NCI-H748 (cell line): Measurements from ENCODE around the gene ATP2C2.
A peak's percentile ranks its signal among the peaks of the same experiment; 100 is the strongest.
"Not testable (repeated sequence)": the region's sequence is repeated elsewhere in the genome, so short reads cannot be mapped to it uniquely, and the experiment has no call there.

Experiments used
- DNase-seq: peaks from one replicate; lab custom pipeline; 2025; ENCODE audit not compliant: unreplicated experiment; lab: John Stamatoyannopoulos, UW

ATP2C2 gene

DNA sequence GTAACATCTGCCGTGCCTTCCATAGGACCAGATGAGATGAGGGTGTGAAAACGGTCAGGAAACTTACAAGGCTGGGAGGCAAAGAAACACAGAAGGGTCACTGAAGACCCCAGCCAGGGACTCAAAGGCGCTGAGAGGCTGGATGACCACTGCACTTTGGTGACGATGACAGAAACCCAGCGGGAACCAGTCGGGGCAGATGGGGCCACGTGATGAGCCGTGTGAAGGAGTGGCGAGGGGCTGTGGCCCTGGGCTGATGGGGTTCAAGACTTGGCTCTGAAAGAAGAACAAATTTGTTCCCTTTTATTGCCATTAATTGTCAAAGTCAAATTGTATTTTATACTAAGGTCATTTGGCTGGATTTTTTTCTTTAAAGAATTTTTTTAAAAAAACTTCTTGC lies 28.6 kb upstream of the ATP2C2 start:
- no peak for DNase-seq

DNA sequence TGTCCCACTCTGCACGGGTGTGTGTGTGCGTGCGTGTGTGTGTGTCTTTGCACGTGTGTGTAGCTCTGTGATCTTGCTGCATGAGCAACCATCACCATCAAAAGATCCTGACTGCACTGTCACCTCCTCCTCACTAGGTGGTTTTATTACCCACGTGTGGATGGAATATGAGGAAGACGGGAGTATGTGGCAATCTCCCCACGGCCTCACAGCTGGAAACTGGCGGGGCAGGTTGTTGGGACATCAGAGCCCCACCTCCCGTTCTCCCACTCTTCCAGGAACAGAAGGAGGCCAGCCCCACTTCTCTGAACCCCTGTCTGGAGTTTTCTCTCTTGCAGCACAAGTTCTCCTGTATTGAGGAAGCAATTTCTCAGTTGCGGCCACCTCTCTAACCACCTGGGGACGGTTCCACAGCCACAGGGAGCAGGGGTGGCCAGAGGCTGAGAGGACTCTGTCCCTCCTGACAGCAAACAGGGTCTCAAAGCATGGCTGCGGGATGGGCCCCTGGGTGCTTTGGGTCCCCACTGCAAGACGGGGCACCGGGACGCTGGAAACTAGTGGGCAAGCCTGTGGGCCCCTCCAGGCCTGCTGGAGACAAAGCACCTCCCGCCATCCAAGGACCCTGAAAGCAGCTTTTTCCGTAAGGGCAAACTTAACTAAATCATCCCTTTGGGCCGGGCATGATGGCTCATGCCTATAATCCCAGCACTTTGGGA lies 27.9 kb upstream of the ATP2C2 start:
- DNase-seq, result no peak

DNA sequence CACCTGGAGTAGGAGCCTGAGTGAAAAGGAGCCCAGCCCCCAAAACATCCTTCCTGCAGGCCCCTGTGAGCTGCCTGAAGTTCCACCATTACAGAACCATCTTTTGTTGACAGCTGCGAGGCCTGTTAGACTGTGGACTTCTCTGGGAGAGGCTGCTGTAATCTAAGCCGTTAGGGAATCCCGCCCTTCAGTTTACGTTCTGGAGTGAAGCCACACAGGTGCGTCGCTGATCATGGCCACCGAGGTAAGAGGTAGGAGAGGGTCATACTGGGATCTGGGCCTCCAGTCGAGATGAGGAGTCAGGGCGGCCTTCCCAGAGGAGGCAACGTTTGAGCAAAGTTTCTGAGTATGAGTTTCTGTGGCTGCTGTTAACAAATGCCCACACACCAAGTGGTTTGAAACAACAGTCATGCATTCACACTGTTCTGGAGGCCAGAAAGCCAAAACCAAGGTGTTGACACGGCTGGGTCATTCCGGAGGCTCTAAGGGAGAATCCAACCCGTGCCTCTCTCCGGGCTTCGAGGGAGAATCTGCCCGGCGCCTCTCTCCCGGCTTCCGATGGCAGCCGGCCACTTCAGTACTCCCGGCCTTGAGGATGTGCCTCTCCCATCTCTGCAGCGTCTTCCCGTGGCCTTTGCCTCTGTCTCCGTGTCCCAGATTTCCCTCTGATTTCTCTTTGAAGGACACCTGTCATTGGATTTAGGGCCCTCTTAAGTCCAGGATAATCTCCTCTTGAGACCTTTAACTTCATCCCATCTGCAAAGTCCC lies 26.6 kb upstream of the ATP2C2 start:
- DNase-seq, result no peak

DNA sequence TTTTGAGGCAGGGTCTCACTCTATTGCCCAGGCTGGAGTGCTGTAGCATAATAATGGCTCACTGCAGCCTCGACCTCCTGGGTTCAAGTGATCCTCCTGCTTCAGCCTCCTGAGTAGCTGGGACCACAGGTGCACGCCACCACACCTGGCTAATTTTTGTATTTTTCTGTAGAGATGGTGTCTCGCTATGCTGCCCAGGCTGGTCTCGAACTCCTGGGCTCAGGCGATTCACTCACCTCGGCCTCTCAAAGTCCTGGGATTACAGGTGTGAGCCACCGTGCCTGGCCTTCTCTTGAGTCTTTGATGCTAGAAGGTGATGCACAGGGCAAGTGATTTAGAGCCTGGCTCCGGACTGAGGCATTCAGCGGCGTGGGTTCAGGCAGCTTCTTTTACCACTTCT lies 24.5 kb upstream of the ATP2C2 start:
- not testable (repeated sequence) for DNase-seq

DNA sequence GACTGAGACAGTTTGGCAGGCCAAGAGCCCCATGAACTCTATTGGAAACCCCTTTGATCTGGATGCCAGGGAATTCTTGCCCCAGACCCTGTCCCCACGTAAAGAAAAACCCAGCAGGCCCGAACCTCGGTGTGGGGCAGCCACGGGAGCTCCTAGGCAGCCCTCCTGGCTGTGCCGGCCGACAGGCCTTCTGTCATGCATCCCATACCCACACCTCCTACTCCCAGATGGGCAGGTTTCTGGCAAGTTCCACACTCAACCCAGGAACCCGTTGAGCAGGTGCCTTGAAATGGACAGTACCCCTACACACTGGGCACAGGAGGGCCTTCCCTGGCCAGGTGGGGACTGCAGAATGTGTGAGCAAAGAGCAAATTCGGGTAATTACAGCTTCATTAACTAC lies 23.6 kb upstream of the ATP2C2 start:
- DNase-seq, result no peak

DNA sequence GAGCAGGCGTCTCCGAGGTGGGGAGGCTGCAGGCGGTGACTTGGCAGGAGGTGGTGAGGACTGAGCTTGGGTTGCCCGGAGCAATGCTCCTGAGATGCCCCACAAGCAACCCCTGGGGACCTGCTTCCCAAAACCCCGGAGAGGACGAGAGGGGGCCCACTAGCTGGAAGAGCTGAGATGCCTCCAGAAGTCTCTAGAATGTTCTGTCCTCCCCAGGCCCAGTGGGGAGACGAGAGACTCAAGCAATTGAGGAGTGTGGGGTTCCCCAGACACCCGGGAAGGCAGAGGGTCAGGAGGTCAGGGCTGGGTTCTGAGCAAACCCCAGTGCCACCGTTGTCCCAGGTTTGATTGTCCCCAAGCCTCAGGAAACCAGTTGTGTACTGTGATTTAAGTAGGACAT lies 21.2 kb upstream of the ATP2C2 start:
- DNase-seq, result no peak

DNA sequence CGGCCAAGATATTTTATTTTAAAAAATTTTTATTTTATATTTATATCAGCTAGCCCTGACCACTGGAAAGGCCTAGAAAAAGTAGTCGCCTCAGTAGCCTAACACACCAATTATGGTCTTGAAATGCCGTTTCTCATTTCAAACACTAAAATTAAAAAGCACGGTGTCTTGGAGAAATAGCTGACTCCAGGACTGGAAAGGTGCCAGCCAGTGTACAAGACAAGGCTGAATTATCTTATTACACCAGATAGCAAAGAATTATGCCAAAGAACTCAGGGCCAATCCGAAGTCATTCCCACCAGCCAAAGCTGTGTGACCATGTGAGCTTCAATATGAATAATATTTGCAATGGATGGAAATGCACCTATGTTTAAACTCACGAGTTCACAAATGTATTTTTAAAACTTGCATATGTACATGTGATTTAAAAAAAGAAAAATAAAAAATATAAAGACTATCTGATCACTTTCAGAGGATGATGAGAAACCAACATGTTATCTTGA lies 19.9 kb upstream of the ATP2C2 start:
- no peak for DNase-seq

DNA sequence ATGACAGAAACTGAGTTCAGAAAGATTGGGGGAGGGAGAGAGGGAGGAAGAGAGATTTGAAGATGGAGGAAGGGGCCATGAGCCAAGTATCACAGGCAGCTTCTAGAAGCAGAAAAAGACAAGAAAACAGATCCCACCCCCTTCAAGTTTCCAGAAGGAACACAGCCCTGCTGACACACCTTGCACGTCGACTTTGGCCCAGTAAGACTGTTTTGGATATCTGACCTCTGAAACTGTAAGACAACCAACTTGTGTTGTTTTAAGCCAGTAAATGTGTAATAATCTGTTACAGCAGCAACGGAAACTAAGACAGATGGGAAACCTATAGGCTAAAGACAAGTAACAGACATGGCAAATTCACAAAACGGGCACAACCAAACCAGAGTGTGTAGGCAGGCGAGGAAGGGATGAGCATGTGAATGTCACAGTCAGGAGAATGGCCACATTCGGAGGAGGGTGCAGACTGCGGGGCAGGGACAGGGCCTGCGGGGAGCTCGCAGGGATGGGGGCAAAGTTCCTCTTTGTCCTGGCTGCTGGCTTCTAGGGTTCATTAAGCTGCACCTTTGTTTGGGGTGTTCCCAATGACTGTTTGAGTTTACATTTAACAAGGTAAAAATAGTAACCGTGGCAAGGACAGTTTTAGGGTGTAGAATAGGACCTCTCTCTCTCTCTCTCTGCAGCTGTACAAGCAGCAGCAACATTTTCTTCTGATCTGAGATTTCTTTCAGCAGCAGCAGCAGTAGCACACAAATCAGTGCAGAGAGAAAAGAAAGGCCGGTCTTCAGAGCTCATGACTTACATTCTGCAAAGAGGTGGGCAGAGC lies 18.3 kb upstream of the ATP2C2 start:
- no peak for DNase-seq

DNA sequence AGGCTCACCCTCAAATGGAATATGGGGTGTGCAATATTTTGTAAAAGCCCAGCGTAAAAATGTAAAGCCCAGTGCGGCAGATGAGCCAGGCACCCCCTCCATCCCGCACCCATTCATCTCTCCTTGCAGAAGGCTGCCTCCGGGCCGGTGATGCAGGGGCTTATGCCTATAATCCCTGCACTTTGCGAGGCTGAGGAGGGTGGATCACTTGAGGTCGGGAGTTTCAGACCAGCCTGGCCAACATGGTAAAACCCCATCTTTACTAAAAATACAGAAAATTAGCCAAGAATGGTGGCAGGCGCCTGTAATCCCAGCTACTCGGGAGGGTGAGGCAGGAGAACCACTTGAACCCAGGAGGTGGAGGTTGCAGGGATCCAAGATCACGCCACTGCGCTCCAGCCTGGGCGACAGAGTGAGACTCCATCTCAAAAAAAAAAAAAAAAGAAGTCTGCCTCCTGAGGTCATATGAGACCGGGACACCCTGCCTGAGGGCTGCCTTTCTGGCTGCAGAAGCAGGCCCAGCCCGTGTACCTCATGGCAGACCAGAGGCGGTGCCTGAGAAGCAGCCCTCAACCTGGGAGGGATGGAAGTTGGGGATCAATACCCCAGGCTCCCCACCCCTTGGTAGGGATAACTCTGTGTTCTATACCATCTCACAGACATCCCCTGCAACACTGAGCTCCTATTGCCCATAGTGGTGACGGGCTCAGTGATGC lies 17.5 kb upstream of the ATP2C2 start:
- no peak for DNase-seq

DNA sequence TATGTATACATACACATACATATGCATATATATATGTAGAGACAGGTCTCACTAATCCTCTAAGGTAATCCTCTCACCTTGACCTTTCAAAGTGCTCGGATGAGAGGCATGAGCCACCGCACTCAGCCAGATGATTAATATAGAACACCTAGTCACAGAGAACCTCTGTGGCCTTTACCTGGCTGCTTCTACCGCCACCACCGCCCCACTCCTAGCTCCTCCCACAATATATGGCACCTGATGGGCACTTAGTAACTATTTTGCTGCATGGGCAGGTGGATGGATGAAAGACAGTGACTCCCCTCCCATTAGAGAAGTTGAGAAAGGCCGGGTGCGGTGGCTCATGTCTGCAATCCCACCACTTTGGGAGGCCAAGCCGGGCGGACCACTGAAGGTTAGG lies 16.7 kb upstream of the ATP2C2 start:
- DNase-seq, result no peak

DNA sequence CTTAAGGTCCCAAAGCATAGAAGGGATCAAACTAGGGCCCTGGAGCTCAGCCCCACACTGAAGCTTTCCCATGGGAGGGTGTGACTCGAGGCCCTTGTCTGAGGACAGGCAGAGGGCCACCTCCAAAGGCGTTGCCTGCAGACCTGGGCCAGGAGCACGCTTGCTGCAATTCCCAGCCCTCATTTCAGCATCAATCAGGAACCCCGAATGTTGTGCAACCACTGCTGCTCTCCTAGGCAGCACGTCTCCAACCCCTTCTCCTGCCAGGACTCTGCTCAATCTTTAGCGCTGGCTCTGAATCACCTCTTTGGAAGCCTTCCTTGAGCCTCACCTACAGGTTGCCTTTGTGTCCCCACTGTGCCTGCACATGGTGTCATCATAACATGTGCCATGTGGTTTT lies 14.0 kb upstream of the ATP2C2 start:
- DNase-seq, result no peak

DNA sequence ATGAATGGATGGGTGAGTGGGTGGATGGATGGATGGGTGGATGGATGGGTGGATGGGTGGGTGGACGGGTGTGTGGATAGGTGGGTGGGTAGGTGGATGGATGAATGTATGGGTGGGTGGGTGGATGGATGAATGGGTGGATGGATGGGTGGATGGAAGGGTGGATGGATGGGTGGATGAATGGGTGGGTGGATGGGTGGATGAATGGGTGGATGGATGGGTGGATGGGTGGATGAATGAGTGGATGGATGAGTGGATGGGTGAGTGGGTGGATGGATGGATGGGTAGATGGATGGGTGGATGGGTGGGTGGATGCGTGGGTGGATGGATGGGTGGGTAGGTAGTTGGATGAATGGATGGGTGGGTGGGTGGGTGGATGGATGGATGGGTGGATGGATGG lies 13.2 kb upstream of the ATP2C2 start:
- no peak for DNase-seq

DNA sequence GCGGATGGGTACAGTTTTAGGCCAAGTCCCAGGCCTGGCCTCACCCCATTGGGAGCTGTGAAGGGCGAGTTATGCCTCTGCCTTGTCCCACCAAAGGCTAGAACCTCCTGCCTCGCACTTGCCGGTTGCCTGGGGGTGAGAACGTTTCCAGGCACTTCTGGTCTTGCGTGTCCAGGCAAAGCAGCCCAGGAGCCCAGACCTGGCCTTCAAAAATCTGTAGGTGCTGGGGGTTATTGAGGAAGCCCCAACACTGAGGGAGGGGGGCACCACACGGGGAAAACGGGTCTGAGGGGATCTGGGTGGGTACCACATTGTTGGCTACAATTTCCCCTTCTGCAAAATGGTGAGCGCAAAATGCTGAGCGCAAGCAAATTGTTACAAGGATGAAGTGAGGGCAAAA lies 12.2 kb upstream of the ATP2C2 start:
- no peak for DNase-seq

DNA sequence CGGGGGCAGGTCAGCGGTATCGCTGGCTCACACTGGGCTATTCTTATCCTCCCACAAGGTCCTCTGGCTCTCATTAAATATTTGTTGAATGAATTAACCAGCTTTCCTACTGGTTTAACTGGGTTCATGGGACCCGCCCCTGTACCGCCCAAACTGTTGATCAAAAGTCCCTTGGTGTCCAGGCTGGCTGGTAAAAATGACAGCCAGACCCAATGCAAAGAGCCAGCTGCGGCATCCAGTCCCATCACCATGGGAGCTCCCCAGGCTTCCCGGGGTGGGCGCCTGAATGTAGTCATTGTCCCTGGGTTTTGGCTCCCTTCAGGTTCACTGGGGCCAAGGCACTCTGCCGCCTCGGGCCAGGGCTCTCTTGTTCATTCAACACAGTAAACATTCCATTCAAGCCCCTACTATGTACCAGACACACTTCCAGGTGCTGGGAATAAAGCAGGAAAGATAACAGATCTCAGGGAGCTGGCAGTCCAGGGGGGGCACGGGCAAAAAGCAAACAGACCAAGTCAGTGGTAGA lies 11.7 kb upstream of the ATP2C2 start:
- peak; percentile 44 for DNase-seq

DNA sequence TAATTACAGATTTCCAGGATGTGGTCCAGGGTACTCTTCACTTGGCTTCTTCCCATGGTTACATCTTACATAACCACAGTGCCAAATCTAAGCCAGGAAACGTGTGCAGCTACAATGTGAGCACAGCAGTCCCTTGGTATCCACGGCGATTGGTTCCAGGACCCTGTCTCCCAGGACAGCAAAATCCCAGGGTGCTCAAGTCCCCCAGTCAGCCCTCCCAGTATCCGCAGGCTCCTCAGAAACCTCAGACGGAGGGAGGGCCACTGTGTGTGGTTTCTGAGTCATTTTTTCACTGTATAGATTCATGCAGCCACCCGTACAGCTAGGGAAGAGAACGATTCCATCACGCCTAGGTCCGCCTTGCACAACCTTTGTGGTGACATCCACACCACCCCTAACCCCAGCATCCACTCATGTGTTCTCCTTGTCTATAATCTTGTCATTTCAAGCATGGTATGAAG lies 11.1 kb upstream of the ATP2C2 start:
- DNase-seq, result no peak

DNA sequence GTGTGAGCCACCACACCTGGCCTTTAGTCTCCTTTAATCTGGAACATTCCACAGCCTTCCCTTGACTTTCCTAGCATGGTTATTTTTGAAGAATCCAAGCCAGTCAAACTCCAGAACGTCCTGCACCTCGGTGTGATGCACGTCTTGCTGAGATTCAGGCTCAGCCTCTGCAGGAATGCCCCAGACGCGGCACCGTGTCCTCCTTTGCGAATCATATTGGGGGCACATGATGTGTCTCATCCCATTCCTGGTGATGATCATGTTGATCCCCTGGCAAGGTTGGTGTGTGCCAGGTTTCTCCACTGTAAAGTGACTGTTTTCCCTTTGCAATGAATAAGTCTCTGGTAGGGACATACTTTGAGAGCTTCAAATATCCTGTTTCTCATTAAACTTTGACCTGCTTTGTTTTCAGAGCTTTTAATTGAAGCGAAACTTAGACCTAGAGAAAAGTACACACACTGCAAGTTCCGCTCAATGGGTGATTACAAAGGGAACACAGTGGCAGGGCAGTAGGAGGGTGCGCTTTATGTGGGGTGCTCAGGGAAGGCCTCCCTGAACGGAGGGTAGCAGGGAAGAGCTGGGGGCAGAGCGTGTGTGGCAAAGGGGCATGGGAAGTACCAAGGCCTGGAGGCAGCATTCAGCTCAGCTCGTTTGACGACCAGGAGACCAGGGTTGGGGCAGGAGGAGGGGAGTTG lies 9.6 kb upstream of the ATP2C2 start:
- no peak for DNase-seq

DNA sequence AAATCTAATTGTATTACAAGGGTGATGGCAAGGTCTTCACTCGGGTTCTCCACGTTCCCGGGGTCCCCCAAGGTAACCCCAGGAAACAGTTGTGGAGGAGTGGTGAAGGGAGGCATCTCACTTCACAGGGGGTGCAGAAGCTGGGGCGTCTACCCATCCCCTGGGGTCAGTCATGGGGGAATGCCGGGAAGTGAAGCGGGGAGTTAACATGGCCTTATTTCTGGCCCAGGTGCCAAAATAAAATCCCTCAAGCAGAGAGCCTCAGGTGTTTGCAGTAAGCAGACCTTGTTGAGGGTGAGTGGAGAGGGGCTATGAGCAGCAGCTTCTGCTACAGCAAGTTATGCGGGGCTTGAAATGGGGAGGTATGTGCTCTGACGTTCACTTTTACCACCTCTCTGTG lies 9.0 kb upstream of the ATP2C2 start:
- DNase-seq, result no peak

DNA sequence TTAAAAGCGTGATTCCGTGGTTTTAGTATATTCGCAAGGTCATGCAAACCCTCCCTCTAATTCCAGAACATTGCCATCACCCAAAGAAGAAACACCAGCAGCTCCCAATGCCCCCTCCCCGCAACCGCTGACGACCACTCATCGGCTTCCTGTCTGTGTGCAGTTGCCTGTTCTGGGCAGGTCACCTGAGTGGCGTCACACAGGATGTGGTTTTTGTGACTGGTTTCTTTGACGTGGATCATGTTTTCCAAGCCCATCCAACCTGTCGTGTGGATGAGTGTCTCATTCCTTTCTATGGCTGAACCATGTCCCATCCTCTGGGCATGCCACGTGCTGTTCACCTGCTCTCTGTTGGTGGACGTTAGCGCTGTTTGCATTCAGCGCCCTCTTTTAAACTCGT lies 8.2 kb upstream of the ATP2C2 start:
- DNase-seq, result no peak

DNA sequence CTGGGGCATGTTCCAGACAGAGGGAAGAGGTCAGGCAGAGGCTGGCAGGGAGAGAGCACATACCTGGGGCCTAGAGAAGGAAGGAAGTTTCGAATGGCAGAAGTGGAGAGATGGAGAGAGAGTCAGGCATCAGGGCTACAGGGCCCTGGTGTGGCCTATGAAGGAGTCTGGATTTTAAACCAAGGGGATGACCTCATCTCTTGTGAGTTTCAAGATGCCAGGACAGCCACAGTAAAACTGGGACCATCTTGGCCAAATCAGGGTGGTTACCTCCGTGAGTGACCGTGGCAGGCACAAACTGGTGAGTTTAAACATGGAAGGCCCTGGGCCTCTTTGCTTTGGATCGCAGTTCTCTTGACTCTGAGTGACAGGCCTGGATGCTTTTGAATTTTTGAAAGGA lies 7.6 kb upstream of the ATP2C2 start:
- no peak for DNase-seq

DNA sequence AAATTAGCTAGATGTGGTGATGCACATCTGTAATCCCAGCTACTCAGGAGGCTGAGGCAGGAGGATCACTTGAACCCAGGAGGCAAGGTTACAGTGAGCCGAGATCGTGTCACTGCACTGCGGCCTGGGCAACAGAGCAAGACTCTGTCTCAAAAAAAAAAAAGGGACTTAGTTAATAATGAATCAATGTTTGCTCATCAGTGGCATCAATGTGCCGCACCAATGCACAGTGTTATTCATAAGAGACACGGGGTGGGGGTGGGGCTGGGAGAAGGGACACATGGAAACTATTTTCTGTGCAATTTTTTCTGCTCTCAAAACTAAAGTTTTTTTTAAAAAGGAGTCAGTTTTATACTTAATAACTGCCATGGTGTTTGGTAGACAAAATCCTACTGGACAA lies 6.8 kb upstream of the ATP2C2 start:
- DNase-seq, result no peak
